Measurements from ENCODE around the gene CMTM7.
"Not testable (repeated sequence)": the region's sequence is repeated elsewhere in the genome, so short reads cannot be mapped to it uniquely, and the experiment has no call there.

CMTM7 gene

DNA sequence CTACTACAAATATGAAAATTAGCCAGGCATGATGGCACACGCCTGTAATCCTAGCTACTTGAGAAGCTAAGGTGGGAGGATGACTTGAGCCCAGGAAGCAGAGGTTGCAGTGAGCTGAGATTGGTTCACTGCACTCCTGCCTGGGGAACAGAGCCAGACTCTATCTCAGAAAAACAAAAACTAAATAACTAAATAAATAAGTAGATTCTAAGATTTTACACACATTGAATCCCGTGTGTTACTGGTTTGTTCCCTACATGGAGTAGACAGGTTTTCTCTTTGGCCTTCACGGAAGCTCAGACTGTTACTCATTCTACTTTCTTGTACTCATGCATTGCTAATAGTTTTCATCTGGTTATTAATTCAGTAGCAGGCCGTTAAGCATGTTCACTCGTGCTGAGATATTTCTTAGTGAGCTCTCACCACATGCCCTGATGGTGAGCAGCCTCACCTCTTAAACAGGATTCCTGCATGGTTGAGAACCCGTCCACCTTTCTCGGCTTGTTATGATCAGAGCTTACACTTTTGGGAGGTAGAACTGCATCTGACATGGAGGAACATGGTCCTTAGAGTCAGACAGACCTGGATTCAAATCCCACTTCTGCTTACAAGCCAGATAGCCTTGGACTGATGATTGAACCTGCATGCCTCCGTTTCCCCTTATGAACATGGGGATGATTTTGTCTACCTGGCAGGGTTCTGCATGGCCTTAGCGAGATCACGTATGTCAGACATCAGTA lies 49.1 kb downstream of the CMTM7 start:
- no peak for DNase-seq

DNA sequence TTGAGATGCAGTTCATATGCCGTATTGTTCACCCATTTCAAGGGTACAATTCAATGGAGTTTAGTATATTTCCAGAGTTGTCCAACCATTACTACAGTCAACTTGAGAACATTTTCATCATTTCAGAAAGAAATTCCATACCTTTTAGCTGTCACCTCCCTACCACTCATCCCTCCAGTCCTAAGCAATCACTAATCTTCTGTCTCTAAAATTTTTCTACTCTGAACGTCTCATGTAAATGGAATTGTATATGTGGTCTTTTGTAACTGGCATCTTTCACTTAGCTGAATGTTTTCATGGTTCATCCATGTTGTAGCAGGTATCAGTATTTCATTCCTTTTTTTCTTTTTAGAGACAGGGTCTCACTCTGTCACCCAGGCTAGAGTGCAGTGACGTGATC lies 51.1 kb downstream of the CMTM7 start:
- DNase-seq = no peak

DNA sequence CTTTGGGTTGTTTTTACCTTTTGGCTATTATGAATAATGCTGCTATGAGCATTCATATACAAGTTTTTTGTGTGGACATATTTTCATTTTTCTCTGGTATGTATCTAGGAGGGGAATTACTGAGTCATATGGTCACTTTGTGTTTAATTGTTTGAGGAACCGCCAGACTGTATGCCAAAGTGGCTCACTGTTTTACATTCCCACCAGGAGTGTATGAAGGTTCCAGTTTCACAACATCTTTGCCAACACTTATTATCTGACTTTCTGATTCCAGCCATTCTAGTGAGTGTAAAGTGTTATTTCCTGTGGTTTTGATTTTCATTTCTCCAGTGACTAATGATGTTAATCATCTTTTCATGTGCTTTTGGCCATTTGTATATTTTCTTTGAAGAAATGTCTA lies 51.8 kb downstream of the CMTM7 start:
- no peak for DNase-seq

GRCh38 chr3:32447865-32448400 lies 56.3 kb downstream of the CMTM7 start:
- no peak for DNase-seq

GRCh38 chr3:32448686-32449474 lies 57.2 kb downstream of the CMTM7 start:
- DNase-seq = no peak

DNA sequence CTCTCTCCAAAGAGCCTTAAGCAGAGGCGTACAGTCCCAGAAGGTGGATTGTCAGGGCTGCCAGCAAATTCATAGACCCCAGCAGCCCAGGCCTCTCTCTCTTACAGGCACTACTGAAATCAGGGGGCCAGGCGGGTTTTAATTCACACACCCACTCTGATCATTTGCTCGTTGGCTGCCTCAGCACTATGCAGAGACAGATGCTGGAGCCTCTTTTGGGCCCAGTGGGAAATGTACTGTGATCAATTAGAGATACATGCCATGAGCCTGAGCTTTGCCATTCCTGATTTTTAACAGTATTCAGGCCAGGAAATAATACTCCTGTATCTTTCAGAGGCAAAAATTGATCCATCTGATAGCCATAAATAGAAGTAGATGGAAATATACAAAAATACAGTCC lies 58.0 kb downstream of the CMTM7 start:
- DNase-seq = no peak

DNA sequence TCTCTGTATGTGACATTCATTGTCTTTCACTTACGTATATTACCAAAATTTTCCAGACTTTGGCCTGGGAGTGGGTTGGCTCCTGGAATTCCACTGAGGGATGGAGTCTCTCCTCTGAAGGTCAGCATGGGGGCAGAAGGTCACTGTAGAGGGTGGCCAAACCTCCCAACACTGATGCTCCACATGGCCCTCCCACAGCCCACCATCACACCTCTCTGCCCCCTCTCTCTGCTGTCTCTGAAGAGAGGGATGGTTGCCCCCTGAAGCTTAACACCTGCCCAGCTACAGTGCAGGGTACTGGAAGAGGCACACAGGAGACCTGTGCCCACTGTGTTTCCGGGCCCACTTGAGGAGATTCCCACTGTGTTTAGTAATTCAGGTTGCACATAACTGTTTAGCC lies 58.8 kb downstream of the CMTM7 start:
- no peak for DNase-seq

- no peak for DNase-seq
These were observed 59.5 kb downstream of the CMTM7 start for GRCh38 chr3:32450992-32451659.

GRCh38 chr3:32452009-32452408 lies 60.4 kb downstream of the CMTM7 start:
- DNase-seq = no peak

DNA sequence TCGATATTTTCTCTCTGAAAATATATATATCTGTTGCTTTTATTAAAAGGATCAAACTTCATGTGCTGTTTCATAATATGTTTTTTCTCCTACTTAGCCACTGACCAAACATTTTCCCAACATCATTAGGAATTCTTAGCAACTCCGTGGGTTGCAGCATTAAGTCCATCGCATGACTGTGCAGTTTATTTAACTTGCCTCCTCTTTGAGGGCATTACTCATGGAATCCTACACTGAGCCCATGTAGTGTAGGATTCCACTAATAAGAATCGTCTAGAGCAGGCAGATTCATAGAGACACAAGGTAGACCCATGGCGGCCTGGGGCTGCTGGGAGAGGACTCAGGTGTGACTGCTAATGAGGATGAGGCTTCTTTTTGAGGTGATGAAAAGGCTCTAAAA lies 61.7 kb downstream of the CMTM7 start:
- DNase-seq = no peak

GRCh38 chr3:32454111-32454510 lies 62.5 kb downstream of the CMTM7 start:
- no peak for DNase-seq

- DNase-seq = no peak
These were observed 63.3 kb downstream of the CMTM7 start for GRCh38 chr3:32454731-32455608.

GRCh38 chr3:32455609-32456428 lies 64.2 kb downstream of the CMTM7 start:
- DNase-seq = no peak

DNA sequence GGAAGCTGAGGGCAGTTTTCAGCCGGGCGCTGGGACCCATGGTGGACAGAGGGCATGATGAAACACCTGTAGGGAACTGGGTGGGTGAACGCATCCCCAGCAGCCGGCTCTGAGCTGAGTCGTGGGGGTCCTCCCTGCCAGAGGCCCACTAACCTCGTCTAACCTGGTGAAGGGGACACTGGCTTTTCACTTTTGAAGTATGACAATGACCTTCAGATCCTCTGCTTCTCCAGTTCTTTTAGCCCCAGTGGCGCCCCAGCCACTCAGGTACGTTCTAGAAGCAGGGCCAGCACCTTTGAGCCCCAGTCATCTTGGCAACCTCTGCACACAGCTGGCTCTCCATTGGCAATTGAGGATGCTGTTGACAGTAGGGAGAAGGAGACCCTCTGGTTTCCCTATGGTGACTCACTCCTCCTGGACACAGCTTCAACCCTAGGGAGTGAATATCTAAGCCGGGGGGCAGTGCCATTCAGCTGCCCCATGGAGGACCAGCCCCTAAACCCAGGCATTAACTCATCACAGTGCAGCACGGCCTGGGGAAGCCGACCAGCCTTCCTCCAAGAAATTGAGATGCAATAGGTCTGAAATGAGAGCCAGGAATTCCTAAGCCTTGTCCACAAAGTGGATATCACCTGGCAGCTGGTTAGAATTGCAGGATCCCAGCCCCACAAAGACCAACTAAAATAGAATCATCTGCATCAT lies 64.9 kb downstream of the CMTM7 start:
- no peak for DNase-seq

- no peak for DNase-seq
These were observed 66.4 kb downstream of the CMTM7 start for GRCh38 chr3:32457971-32458471.

GRCh38 chr3:32459450-32459849 lies 67.8 kb downstream of the CMTM7 start:
- DNase-seq = no peak

DNA sequence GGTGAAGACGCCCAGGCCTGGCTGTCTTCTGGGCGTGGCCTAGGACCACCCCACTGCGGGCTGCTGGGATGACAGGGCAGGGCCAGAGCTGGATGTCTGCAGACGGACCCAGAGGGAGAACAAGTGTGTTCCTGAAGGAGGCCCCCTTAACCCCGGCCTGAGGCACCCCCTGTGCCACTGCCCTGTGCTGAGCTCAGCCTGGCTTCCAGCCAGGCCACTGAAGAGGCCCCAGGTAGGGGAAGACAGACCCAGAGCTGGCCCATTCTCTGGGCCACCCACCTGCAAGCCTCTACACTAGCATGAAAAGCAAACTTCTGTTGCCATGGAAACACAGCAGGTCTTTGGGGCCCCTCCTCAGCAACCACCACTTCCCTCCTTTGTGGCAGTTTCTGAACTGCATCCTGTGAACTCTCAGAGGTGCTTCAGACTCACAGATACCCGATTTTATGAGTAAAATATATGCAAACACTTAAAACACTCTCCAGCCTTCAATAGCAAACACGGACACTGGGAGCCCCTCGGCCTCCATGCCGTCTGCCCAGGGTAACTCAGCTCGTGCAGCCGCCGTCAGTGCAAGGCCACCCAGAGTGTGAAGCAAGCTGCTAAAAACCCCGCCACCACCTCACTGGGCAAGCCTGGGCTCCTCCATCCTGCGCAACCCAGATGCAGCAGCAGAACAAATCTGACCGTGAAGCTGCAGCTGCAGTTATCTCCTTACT lies 68.5 kb downstream of the CMTM7 start:
- DNase-seq = peak; percentile 14

DNA sequence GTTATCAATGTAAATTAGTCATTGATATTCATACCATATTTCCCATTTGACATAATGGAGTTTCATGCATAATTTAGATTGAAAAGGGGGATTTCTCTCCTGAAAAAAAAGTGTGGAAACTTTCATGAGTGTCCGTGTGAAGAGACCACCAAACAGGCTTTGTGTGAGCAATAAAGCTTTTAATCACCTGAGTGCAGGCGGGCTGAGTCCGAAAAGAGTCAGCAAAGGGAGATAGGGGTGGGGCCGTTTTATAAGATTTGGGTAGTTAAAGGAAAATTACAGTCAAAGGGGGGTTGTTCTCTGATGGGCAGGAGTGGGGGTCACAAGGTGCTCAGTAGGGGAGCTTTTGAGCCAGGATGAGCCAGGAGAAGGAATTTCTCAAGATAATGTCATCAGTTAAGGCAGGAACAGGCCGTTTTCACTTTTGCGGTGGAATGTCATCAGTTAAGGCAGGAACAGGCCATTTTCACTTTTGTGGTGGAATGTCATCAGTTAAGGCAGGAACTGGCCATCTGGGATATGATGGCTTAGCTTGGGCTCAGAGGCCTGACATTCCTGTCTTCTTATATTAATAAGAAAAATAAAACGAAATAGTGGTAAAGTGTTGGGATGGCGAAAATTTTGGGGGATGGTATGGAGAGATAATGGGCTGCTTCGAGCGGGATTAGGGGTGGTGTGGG lies 69.3 kb downstream of the CMTM7 start:
- not testable (repeated sequence) for DNase-seq

- DNase-seq = not testable (repeated sequence)
These were observed 70.7 kb downstream of the CMTM7 start for GRCh38 chr3:32462191-32462986.
